ENCODE results near the gene SLC25A25. TPM values are rescaled to one million over a fixed set of nuclear protein-coding genes. Genes with fewer than 3 reads are reported as not detected.

SLC25A25 gene
- total and polyA plus RNA-seq, 2 donors (not counting 3 experiments of a cell fraction or from before 2014, with no cell fraction given), result 18.1 to 20.2 TPM

DNA sequence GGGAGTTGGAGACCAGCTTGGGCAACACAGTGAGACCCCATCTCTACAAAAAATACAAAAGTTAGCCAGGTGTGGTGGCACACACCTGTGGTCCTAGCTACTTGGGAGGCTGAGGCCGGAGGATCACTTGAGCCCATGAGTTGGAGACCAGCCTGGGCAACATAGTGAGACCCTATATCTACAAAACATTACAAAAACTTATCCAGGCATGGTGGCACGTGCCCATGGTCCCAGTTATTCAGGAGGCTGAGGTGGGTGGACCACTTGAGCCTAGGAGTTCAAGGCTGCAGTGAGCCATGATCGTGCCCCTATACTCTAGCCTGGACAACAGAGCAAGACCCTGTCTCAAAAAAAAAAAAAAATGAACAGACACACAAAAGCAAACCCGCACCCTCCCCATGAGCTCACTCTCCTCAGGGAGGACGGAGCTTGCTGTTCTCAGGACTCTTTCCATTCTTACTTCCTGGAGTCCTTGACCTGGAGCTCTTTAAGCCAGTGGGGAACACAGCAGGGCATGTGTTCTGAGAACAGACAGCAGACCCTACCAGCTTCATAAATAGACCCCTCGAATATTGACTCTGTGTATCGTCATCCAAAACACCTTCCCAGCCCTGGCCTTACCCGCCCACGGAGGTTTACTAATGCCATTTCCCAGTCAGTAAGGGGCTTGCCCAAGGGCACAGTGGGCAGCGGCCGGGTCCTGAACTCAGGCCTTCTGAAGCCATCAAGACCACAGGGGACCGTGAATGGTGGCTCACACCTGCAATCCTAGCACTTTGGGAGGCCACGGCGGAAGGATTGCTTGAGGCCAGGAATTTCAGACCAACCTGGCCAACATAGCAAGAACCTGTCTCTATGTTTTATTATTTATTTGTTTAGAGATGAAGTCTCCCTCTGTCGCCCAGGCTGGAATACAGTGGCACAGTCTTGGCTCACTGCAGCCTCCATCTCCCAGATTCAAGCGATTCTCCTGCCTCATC, 48.4 kb downstream of the SLC25A25 start:
- CTCF ChIA-PET, result interaction anchor here (0.8 to 3.7 kb wide), 4 partner anchors 11 to 173 kb away, joined by 3 to 55 read pairs (median 25); partner anchors contain the start of gene PTGES2
- Histone ChIP-seq H3K4me3 (replicated peaks in 1 of 3; ENCODE audit: insufficient read depth in 1 of 3, low read depth in 1 of 3, low read length in 3 of 3) (no peak overlapping the region), H3K27ac (ENCODE audit: insufficient read depth, low read depth, low read length) (no peak overlapping the region), H3K4me2 (ENCODE audit: insufficient read depth, low read length) (no peak overlapping the region), H3K79me2 (ENCODE audit: control insufficient read depth, insufficient read depth, low read length) (no peaks in the 10 kb centered on the region), H2AFZ (ENCODE audit: low read depth, low read length) (no peak overlapping the region), H3K36me3 (ENCODE audit: control insufficient read depth in 2 of 2, extremely low read depth in 1 of 2, insufficient read depth in 2 of 2, low read length in 2 of 2) (peaks cover 0 to 8% of the 10 kb centered on the region in 2 experiments), H3K9me3 (replicated peaks; ENCODE audit: control insufficient read depth, insufficient read depth, low read length) (no peaks in the 10 kb centered on the region), H4K20me1 (replicated peaks; ENCODE audit: control insufficient read depth, extremely low read depth, insufficient read depth, low read length) (no peaks in the 10 kb centered on the region), H3K9ac (replicated peaks; ENCODE audit: extremely low read depth, insufficient read depth, low read length) (no peak overlapping the region), H3K27me3 (ENCODE audit: control insufficient read depth in 2 of 2, insufficient read depth in 2 of 2, low read length in 2 of 2) (no peaks in the 10 kb centered on the region), H3K4me1 (ENCODE audit: control insufficient read depth, extremely low read depth, insufficient read depth, low read length) (no peaks in the 10 kb centered on the region), H3K9me1 (replicated peaks; ENCODE audit: control insufficient read depth, extremely low read depth, insufficient read depth, low read length) (no peaks in the 10 kb centered on the region)
- FAIRE-seq (no peak), DNase-seq (ENCODE audit: low read depth, low spot score) (no peak)
- TF ChIP-seq, protein P1, sequence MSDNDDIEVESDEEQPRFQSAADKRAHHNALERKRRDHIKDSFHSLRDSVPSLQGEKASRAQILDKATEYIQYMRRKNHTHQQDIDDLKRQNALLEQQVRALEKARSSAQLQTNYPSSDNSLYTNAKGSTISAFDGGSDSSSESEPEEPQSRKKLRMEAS (IDR thresholded peaks at IDR 0.05; ENCODE audit: insufficient read depth, insufficient read length), result no peak
- TF ChIP-seq POLR2A (IDR thresholded peaks at IDR 0.05; ENCODE audit: low read depth, low read length), result no peak
- intact Hi-C loops (cut with micrococcal nuclease) (loop anchor here (1.0 to 2.0 kb wide), 6 partner anchors 11 to 173 kb away; partner anchors contain the start of genes PTGES2 and SLC25A25), dilution Hi-C loops (cut with MboI; ENCODE audit: extremely low pct_ligation_motif_present, low sequenced_read_pairs) (no loop called here)
- BruUV-seq (replicated peaks), result no TSS peak
- POLR2A ChIA-PET, result no interaction called here

DNA sequence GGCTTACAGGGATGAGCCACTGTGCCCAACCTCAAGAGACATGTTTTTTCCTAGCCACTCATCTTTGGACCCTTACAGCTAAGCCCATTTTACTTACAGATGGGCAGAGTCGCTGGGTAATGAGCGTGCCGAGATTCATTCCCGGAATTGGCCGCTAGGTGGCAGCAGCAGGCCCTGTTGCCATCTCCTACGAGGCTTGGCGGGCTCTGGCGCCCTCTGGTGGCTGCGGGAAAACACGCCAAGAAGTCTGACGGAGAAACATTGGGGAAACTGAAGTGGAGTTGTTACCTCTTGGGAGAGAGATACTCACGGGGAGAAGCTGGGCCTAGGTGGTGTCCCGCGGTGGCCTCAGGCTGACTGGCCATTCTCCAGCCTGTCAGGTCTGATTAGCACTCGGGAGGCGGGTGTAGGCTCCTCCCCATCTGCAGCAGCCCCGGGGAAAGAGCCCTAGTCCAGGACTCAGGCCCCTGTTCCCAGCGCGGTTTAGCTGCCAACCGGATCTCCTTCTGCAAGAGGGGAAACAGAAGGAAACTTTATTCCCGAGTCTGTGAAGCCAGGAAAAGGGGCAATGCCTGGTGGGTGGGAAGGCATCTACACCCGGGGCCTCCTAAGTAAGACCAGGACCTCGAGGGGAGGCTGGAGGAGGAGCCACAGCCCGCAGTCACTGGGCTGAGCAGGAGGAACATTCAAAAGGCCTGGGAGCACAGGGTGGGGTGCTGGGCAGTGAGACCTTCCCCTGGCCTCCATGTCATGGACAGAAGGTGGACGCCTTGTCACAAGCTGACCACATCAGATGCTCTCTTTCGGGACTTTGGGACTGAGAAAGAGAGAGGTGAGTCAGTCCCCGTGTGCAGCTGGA, 49.8 kb downstream of the SLC25A25 start:
- peaks cover 0 to 10% of the 10 kb centered on the region in 2 experiments for H3K36me3 ChIP-seq (ENCODE audit: control insufficient read depth in 2 of 2, extremely low read depth in 1 of 2, insufficient read depth in 2 of 2, low read length in 2 of 2)

More for the DNA sequence above, 49.8 kb downstream of the SLC25A25 start:
- Histone ChIP-seq H3K4me3 (replicated peaks in 1 of 3; ENCODE audit: insufficient read depth in 1 of 3, low read depth in 1 of 3, low read length in 3 of 3) (no peak overlapping the region), H3K4me1 (ENCODE audit: control insufficient read depth, extremely low read depth, insufficient read depth, low read length) (no peaks in the 10 kb centered on the region), H3K79me2 (ENCODE audit: control insufficient read depth, insufficient read depth, low read length) (no peaks in the 10 kb centered on the region), H4K20me1 (replicated peaks; ENCODE audit: control insufficient read depth, extremely low read depth, insufficient read depth, low read length) (no peaks in the 10 kb centered on the region), H3K9me1 (replicated peaks; ENCODE audit: control insufficient read depth, extremely low read depth, insufficient read depth, low read length) (no peaks in the 10 kb centered on the region), H2AFZ (ENCODE audit: low read depth, low read length) (peak overlapping the region; percentile 46), H3K27ac (ENCODE audit: insufficient read depth, low read depth, low read length) (no peak overlapping the region), H3K27me3 (ENCODE audit: control insufficient read depth in 2 of 2, insufficient read depth in 2 of 2, low read length in 2 of 2) (no peaks in the 10 kb centered on the region), H3K4me2 (ENCODE audit: insufficient read depth, low read length) (no peak overlapping the region), H3K9me3 (replicated peaks; ENCODE audit: control insufficient read depth, insufficient read depth, low read length) (no peaks in the 10 kb centered on the region), H3K9ac (replicated peaks; ENCODE audit: extremely low read depth, insufficient read depth, low read length) (no peak overlapping the region)
- BruUV-seq (replicated peaks), result no TSS peak
- no peak for TF ChIP-seq MYC (IDR thresholded peaks at IDR 0.05; ENCODE audit: low read depth, low read length)
- TF ChIP-seq, protein P1 (IDR thresholded peaks at IDR 0.05; ENCODE audit: insufficient read depth, insufficient read length), result no peak
- TF ChIP-seq, protein P2, sequence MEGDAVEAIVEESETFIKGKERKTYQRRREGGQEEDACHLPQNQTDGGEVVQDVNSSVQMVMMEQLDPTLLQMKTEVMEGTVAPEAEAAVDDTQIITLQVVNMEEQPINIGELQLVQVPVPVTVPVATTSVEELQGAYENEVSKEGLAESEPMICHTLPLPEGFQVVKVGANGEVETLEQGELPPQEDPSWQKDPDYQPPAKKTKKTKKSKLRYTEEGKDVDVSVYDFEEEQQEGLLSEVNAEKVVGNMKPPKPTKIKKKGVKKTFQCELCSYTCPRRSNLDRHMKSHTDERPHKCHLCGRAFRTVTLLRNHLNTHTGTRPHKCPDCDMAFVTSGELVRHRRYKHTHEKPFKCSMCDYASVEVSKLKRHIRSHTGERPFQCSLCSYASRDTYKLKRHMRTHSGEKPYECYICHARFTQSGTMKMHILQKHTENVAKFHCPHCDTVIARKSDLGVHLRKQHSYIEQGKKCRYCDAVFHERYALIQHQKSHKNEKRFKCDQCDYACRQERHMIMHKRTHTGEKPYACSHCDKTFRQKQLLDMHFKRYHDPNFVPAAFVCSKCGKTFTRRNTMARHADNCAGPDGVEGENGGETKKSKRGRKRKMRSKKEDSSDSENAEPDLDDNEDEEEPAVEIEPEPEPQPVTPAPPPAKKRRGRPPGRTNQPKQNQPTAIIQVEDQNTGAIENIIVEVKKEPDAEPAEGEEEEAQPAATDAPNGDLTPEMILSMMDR (IDR thresholded peaks at IDR 0.05; ENCODE audit: extremely low read depth in 1 of 2, insufficient read depth in 1 of 2, low read depth in 1 of 2, low read length in 2 of 2), result peak; percentile 100
- peak; percentile 97 for FAIRE-seq
- intact Hi-C loops (cut with micrococcal nuclease), result loop anchor here (1.0 to 2.0 kb wide), 6 partner anchors 9 to 175 kb away; partner anchors contain the start of genes PTGES2 and SLC25A25
- ChIA-PET CTCF (interaction anchor here (0.6 to 3.7 kb wide), 49 partner anchors 8 to 1691 kb away, joined by 3 to 56 read pairs (median 5); partner anchors contain the start of genes CIZ1, NAIF1, PIP5KL1 and PTGES2), POLR2A (interaction anchor here (0.7 kb wide), 1 partner anchor 163 kb away, joined by 3 read pairs; no protein-coding TSS in a partner anchor)
- dilution Hi-C loops (cut with MboI; ENCODE audit: extremely low pct_ligation_motif_present, low sequenced_read_pairs), result no loop called here
- peak; percentile 93 for DNase-seq (ENCODE audit: low read depth, low spot score)

Measured in endothelial cell of umbilical vein (primary cell).